NOMO-1 treated with DMSO at 0.1 percent for 48 hours (cell line): Measurements from ENCODE around the gene SPTB.

Experiments
- DNase-seq: peaks from one replicate; lab custom pipeline; 2025; ENCODE audit not compliant: unreplicated experiment; lab: John Stamatoyannopoulos, UW

The SPTB gene

GRCh38 chr14:64732536-64733120 lies 147.1 kb downstream of the SPTB start:
- DNase-seq = no peak

- DNase-seq = no peak
Observed at GRCh38 chr14:64732066-64732465, 147.6 kb downstream of the SPTB start.

DNA sequence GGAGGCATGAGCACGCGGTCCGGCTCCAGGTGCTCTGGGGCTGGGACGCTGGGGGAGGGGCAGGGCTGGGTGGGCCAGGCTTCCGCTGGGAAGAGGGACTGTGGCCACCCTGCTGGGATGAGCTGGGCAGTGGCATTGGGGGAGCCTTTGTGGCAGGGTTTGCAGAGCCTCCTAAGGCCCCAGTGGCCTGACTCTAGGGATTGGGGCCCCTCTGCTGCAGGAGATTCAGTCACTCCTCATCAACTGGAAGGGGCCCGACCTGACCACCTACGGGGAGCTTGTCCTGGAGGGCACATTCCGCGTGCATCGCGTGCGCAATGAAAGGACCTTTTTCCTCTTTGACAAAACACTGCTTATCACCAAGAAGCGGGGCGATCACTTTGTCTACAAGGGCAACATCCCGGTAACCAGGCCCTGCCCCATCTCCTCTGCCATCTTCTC lies 148.5 kb downstream of the SPTB start:
- no peak for DNase-seq

- no peak for DNase-seq
Observed at GRCh38 chr14:64730681-64731080, 149.0 kb downstream of the SPTB start.

DNA sequence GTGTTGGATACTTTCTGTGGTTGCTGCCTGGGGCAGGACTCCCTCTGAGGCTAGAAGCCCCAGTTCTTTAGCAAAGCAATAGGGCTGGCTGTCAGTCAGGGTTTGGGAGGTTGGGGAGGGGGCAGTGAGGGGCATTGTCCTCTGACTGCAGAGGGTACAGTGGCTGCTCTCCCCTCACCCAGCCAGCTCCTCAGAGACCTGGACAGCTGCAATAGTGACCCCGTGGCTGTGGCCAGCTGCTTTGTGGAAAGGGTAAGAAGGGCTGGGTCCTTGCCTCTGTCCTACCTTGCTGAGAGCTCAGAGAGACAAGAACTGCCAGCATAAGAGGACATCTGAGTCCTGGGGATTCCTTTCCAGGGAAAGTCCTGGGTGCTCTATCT lies 149.7 kb downstream of the SPTB start:
- DNase-seq = no peak

DNA sequence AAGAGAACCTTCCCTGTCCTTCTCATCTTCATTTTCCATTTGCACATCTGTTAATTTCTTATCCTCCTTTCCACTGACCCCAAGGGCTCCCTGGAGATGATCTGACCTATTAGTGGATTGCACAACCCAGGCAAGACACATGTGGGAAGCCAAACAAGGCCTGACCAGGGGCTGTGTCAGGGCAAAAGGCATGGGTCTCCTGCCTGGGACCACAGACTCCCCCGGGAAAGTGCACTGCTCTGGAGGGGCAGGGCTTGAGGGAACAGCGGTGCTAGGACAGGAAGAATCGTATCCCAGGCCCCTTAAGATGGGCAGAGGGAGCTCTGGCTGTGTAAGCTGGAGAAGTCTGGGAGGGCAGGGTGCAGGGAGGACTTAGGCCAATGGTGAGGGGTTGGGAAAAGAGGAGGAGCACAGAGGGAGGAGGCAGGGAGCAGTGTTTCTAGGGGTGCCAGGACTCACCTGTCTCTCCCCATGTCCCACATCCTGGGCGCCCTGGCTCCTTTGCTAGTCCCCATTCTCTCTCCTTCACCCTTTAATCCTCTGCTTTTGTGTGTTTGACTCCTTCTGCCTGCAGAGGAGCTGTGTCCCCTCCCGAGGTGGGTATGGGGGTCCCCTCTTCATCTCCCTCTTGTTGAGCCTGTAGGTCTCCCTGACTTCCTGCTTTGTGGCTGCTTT lies 150.2 kb downstream of the SPTB start:
- DNase-seq = no peak

- DNase-seq = no peak
Observed at GRCh38 chr14:64728856-64729255, 150.9 kb downstream of the SPTB start.

DNA sequence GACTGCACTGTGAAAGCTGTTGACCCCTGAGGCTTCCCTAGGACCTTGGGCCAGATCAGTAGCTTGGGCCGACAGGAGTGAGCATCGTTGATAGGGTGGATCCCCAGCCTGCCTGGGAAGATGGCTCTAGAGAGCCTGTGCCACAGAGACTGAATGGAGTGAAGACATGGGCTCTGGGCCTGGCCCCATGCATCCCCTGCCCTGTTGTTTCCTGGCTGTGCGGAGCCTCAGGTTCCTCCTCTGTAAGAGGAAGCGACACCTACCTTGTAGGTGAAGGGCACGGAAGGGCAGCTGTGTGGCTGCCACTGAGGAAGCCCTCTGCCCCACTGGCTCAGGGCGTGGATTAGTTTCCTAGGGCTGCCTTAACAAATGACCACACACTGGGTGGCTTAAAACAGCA lies 151.6 kb downstream of the SPTB start:
- no peak for DNase-seq

DNA sequence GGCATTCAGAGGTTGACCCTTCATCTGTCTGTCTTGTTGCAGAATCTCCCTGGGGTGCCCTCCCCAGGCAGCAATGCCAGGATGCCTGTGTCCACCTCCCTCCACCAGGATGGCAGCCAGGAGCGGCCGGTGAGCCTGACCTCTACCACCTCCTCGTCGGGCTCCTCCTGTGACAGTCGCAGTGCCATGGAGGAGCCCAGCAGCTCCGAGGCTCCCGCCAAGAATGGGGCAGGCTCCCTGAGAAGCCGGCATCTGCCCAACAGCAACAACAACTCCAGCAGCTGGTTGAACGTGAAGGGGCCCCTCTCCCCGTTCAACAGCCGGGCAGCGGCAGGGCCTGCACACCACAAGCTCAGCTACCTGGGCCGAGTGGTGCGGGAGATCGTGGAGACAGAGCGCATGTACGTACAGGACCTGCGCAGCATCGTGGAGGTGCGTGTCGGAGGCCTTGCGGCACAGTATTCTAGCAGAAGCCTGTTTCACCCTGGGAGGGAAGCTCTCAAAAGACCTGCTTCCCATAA lies 152.1 kb downstream of the SPTB start:
- no peak for DNase-seq

- DNase-seq = no peak
Observed at GRCh38 chr14:64726585-64726890, 153.2 kb downstream of the SPTB start.

GRCh38 chr14:64725879-64726584 lies 153.7 kb downstream of the SPTB start:
- DNase-seq = no peak

GRCh38 chr14:64725261-64725815 lies 154.4 kb downstream of the SPTB start:
- no peak for DNase-seq

DNA sequence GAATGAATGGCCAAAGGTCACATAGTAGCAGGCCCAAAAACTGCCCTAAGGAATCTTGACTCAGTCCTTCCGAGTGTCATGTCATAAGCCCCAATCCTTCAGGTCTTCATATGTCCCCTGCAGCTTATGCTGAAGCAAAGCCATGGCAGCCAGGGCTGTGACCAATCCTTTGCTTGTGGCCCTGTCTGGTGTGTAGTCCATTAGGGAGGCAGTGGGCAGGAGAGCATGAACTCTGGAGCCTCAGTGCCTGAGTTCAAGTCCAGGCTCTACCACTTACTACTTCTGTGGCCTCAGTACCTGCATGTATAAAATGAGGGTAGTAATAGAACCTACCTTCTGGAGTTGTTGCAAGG lies 155.2 kb downstream of the SPTB start:
- no peak for DNase-seq

- no peak for DNase-seq
Observed at GRCh38 chr14:64723691-64724577, 155.8 kb downstream of the SPTB start.

DNA sequence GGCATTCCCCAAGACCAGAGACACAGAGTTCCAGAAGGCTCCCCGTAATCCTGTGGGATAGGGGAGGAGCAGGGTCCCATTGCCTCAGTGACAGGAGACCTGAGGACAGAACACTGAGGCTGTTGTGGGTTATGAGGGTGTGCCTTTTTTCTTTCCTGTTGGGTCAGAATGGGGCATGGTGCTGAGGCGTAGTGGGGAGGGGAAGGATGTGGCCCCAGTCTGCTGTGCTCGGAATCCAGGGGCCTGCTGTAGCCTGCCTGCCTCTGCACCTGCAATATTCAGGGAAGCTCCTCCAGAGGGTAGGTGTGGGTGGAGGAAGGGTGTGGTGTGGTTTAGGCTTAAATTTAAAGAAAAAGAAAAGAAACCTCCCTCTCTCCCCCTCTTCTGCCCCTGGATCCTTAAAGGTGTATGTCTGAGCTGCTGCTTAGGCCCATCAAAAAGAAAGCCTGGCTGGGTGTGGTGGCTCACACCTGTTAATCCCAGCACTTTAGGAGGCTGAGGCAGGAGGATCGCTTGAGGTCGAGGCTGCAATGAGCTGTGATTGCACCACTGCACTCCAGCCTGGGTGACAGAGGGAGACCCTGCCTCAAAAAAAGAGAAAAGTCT lies 156.8 kb downstream of the SPTB start:
- DNase-seq = no peak

DNA sequence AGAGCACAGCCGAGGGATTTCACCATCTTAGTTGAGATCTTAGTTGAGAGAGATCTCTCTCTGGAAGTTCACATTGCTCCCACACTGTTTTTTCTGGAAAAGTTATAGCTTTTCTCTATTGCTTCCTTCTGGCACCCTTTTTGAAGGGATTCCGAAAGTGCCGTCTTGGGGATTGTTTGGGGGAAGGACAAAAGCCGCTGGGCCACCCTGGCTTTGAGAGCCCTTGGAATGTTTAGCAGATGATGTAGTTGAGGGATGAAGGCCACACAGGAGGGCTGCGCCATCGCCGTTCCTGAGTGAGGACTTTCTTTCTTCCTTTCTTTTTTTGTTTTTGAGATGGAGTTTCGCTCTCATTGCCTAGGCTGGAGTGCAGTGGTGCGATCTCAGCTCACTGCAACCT lies 157.8 kb downstream of the SPTB start:
- DNase-seq = no peak

DNA sequence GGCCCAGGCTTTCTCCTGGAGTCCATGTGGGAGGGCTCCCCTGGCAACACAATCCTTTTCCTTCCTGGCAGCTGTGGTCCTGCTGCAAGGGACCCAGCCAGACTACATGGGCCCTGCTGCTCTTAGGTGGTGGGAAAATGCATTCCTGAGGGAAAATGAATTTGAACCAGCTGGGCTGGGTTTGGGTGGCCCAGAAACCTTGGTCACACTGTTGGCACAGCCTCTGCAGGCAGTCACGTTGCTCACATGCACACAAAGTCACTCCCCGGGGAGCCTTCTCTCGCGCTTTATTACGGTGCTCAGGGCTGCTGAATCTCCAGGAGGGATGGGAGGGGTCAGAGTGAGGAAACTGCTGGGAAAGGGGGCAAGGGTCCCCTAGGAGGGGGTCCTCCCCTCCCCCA lies 158.3 kb downstream of the SPTB start:
- no peak for DNase-seq

DNA sequence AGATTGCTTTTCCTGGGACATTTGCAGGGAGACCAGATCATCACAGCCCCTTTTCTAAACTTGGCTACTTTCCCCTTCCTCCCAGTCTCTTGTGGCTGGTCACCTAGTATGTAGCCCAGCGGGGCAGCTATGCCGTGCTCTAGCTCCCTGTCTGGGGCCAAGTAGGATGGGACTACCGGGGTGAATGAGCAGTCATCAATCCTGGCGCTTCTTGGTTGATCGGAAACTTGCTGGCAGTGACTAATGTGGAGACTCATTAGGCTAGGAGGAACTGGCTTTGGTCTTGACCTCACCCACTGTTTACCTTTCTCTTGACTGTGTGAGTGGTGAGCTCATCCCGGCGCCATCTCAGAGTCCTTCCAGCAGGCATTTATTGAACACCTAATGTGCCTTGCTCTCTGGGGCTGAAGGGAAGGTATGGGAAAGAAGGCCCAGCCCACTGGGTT lies 159.6 kb downstream of the SPTB start:
- DNase-seq = peak; percentile 69

GRCh38 chr14:64719601-64720000 lies 160.1 kb downstream of the SPTB start:
- no peak for DNase-seq

DNA sequence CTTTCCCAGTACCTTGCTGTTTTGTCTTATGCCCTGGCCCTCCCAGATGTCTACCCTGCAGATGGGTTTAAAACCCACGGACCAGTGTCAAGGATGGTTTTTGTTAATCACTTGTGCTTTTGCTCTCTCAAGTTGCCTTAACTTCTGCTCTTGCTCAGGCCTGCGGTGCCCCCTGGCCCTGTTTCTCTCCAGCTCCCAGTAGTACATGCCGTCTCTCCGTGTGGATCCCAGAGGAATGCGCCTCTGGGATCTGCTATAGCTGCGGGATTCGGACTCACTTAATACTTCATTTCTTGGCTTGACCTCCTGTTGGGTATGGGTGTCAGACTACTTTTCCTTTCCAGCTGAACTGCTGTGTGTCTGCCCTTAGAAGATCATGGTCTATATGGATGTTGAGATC lies 160.9 kb downstream of the SPTB start:
- DNase-seq = no peak

GRCh38 chr14:64717870-64718269 lies 161.8 kb downstream of the SPTB start:
- no peak for DNase-seq
